Lower lobe of right lung (tissue), 2 donors: ENCODE data around the gene SMC1B. TPM values are rescaled to one million over a fixed set of nuclear protein-coding genes. Genes with fewer than 3 reads are reported as not detected.

Experiments used
- ATAC-seq, 2 donors: fragments of 200-7000 bp; cut with Tn5 transposase; one replicate each; pipeline ENCODE4 v1.9.1; 2020 to 2022; ENCODE audit warnings: mild to moderate bottlenecking in 2 of 2, moderate library complexity in 2 of 2
- DNase-seq: peaks from one replicate; pipeline ENCODE4 v3.0.0-alpha.2; 2020
- H3K27ac ChIP-seq: fragments of 200-600 bp; one replicate; pipeline ENCODE4 v1.8.0; 2022
- H3K27me3 ChIP-seq: fragments of 200-600 bp; one replicate; pipeline ENCODE4 v1.8.0; 2022; ENCODE audit warnings: low read depth
- H3K36me3 ChIP-seq: fragments of 200-600 bp; one replicate; pipeline ENCODE4 v1.8.0; 2022; ENCODE audit warnings: mild to moderate bottlenecking
- H3K4me1 ChIP-seq: fragments of 200-600 bp; one replicate; pipeline ENCODE4 v1.8.0; 2022
- H3K4me3 ChIP-seq: fragments of 200-600 bp; one replicate; pipeline ENCODE4 v1.8.0; 2022; ENCODE audit warnings: mild to moderate bottlenecking
- H3K9me3 ChIP-seq: fragments of 200-600 bp; one replicate; pipeline ENCODE4 v1.8.0; 2022
- CTCF ChIP-seq: fragments of 200-600 bp; IDR thresholded peaks from one replicate; pipeline ENCODE4 v1.8.0; 2022; ENCODE audit warnings: antibody characterized with exemption, mild to moderate bottlenecking
- intact Hi-C: fragments of 100-400 bp; cut with DNase I; formaldehyde crosslinking; loops from one replicate; pipeline ENCODE4 v1.11.0; 2022
- total RNA-seq: library from RNA; stranded (reverse); fragmentation: NEBNext Ultra II Directional; extraction: Animal tissue kit (Norgen Biotek cat#: 25700); gene quantifications from one replicate; pipeline ENCODE4 v1.2.1, GENCODE V29; 2021
- donor health status: DM: no; HTN: yes; CAD: no; lungs with severe emphysema.

Gene SMC1B
- total RNA-seq, 1 donor from 2014 or later, result not detected

- no peaks in the 10 kb centered on the region for H3K36me3 ChIP-seq
- TF ChIP-seq CTCF, result no peak
- no peaks in the 10 kb centered on the region for H3K9me3 ChIP-seq
- no peaks in the 10 kb centered on the region for H3K27me3 ChIP-seq
- H3K4me1 ChIP-seq, result no peaks in the 10 kb centered on the region
- H3K27ac ChIP-seq, result no peak overlapping the region
- DNase-seq, result no peak
- no peak for ATAC-seq
- no peak overlapping the region for H3K4me3 ChIP-seq
- intact Hi-C loops, result no loop called here
Measured at GRCh38 chr22:45351956-45352355, 61.4 kb downstream of the SMC1B start.

GRCh38 chr22:45349916-45350315 is 63.5 kb downstream of the SMC1B start:
- no peak for DNase-seq
- no peaks in the 10 kb centered on the region for H3K36me3 ChIP-seq
- intact Hi-C loops, result no loop called here
- no peak overlapping the region for H3K27ac ChIP-seq
- no peaks in the 10 kb centered on the region for H3K9me3 ChIP-seq
- H3K4me1 ChIP-seq, result no peaks in the 10 kb centered on the region
- no peak for ATAC-seq
- H3K4me3 ChIP-seq, result no peak overlapping the region
- TF ChIP-seq CTCF, result no peak
- H3K27me3 ChIP-seq, result no peaks in the 10 kb centered on the region

GRCh38 chr22:45344334-45344733 is 69.1 kb downstream of the SMC1B start:
- no peaks in the 10 kb centered on the region for H3K27me3 ChIP-seq
- no peak for DNase-seq
- no peaks in the 10 kb centered on the region for H3K9me3 ChIP-seq
- no peak for ATAC-seq
- no peak overlapping the region for H3K27ac ChIP-seq
- intact Hi-C loops, result no loop called here
- no peak for TF ChIP-seq CTCF
- H3K4me3 ChIP-seq, result no peak overlapping the region
- peaks cover 48% of the 10 kb centered on the region for H3K36me3 ChIP-seq
- no peaks in the 10 kb centered on the region for H3K4me1 ChIP-seq

GRCh38 chr22:45343143-45343542 is 70.3 kb downstream of the SMC1B start:
- Histone ChIP-seq H3K27ac (no peak overlapping the region), H3K4me3 (no peak overlapping the region), H3K4me1 (no peaks in the 10 kb centered on the region), H3K27me3 (no peaks in the 10 kb centered on the region), H3K36me3 (peaks cover 58% of the 10 kb centered on the region), H3K9me3 (no peaks in the 10 kb centered on the region)
- intact Hi-C loops, result no loop called here
- ATAC-seq (no peak), DNase-seq (no peak)
- TF ChIP-seq CTCF, result no peak

GRCh38 chr22:45341498-45341897 is 71.9 kb downstream of the SMC1B start:
- Histone ChIP-seq H3K4me3 (no peak overlapping the region), H3K27me3 (no peaks in the 10 kb centered on the region), H3K4me1 (peaks cover 12% of the 10 kb centered on the region), H3K36me3 (peaks cover 63% of the 10 kb centered on the region), H3K9me3 (no peaks in the 10 kb centered on the region), H3K27ac (no peak overlapping the region)
- no peak for ATAC-seq
- intact Hi-C loops, result no loop called here
- DNase-seq, result no peak
- no peak for TF ChIP-seq CTCF

GRCh38 chr22:45340323-45340722 is 73.1 kb downstream of the SMC1B start:
- intact Hi-C loops, result no loop called here
- DNase-seq (no peak), ATAC-seq (no peak)
- no peaks in the 10 kb centered on the region for H3K27me3 ChIP-seq
- peaks cover 75% of the 10 kb centered on the region for H3K36me3 ChIP-seq
- H3K27ac ChIP-seq, result no peak overlapping the region
- no peaks in the 10 kb centered on the region for H3K9me3 ChIP-seq
- no peak for TF ChIP-seq CTCF
- H3K4me3 ChIP-seq, result no peak overlapping the region
- peaks cover 19% of the 10 kb centered on the region for H3K4me1 ChIP-seq
